ENCODE data around the gene PLEKHG5. TPM values are rescaled to one million over a fixed set of nuclear protein-coding genes. Genes with fewer than 3 reads are reported as not detected.

PLEKHG5 gene
- polyA plus RNA-seq, 2 of the 4 experiments (the other 2 are of a cell fraction) = 0.84 to 3.1 TPM

GRCh38 chr1:6418668-6419396 lies 72.6 kb downstream of the PLEKHG5 start:
- FAIRE-seq (no peak), ATAC-seq (peak in 1 of 2 experiments; percentile 5; a peak in 1 of 6 replicates), DNase-seq (ENCODE audit: low read depth in 1 of 2, low spot score in 1 of 2) (no peak)
- H3K27ac ChIP-seq = peak overlapping the region; percentile 57 to 82; a peak in 4 of 6 replicates
- ChIA-PET POLR2A (no interaction called here), CTCF (interaction anchor here (1.4 to 6.8 kb wide), 6 partner anchors 8 to 171 kb away, joined by 3 to 96 read pairs (median 12); no protein-coding TSS in a partner anchor)
- peak overlapping the region; percentile 98 for H3K4me2 ChIP-seq
- H3K4me1 ChIP-seq = peaks cover 32% of the 10 kb centered on the region
- TF ChIP-seq E2F6 (IDR thresholded peaks at IDR 0.05; ENCODE audit: borderline replicate concordance, low read depth) = 0 out of 2 replicates have a peak, but pooled peaks have one; percentile 42
- no peak for TF ChIP-seq RNF2 (IDR thresholded peaks at IDR 0.05; ENCODE audit: borderline replicate concordance, low read depth)
- no peaks in the 10 kb centered on the region for H3K9me3 ChIP-seq
- peak overlapping the region; percentile 52 for H3K4me3 ChIP-seq
- WGBS (ENCODE audit: missing lambda C conversion rate) = 13% methylated on average over 3 of the region's 69 CpGs

- no peak for DNase-seq (ENCODE audit: low read depth in 1 of 2, low spot score in 1 of 2)
- Histone ChIP-seq H3K27ac (no peak overlapping the region), H3K4me2 (no peak overlapping the region), H3K4me1 (peaks cover 32% of the 10 kb centered on the region), H3K4me3 (no peak overlapping the region), H3K9me3 (no peaks in the 10 kb centered on the region)
- no peak for ATAC-seq
- ChIA-PET CTCF (interaction anchor here (1.4 to 6.8 kb wide), 6 partner anchors 8 to 171 kb away, joined by 3 to 96 read pairs (median 12); no protein-coding TSS in a partner anchor), POLR2A (no interaction called here)
- 73% methylated on average over 6 of the region's 8 CpGs for WGBS (ENCODE audit: missing lambda C conversion rate)
- no peak for TF ChIP-seq POLR2AphosphoS2 (conservative IDR thresholded peaks at IDR 0.05; ENCODE audit: low read length)
- no peak for TF ChIP-seq PHF8 (IDR thresholded peaks at IDR 0.05; ENCODE audit: borderline replicate concordance, low read depth)
- TF ChIP-seq CHD4 (IDR thresholded peaks at IDR 0.05; ENCODE audit: borderline replicate concordance) = no peak
- no peak for TF ChIP-seq CHD2 (IDR thresholded peaks at IDR 0.05; ENCODE audit: low read length, partially characterized antibody)
- TF ChIP-seq HOXB13 (CRISPR knock-in tag; IDR thresholded peaks at IDR 0.05; ENCODE audit: low read depth) = no peak
- no peak for TF ChIP-seq KDM5A (IDR thresholded peaks at IDR 0.05)
- no peak for TF ChIP-seq EP300 (IDR thresholded peaks at IDR 0.05)
- no peak for TF ChIP-seq FOXS1 (CRISPR knock-in tag; IDR thresholded peaks at IDR 0.05)
- TF ChIP-seq ZC3H11A (IDR thresholded peaks at IDR 0.05) = no peak
- TF ChIP-seq EHMT2 (IDR thresholded peaks at IDR 0.05; ENCODE audit: low read depth) = no peak
- TF ChIP-seq REST (IDR thresholded peaks at IDR 0.05) = no peak
- no peak for TF ChIP-seq ZNF302 (CRISPR knock-in tag; IDR thresholded peaks at IDR 0.05)
- TF ChIP-seq TP53 (CRISPR knock-in tag; IDR thresholded peaks at IDR 0.05) = no peak
- no peak for TF ChIP-seq ZSCAN20 (CRISPR knock-in tag; IDR thresholded peaks at IDR 0.05)
- no peak for TF ChIP-seq ELK1 (IDR thresholded peaks at IDR 0.05; ENCODE audit: low read depth, low read length)
- TF ChIP-seq MAFK (IDR thresholded peaks at IDR 0.05; ENCODE audit: partially characterized antibody) = no peak
- TF ChIP-seq SMC3 (IDR thresholded peaks at IDR 0.05) = no peak
- TF ChIP-seq MYC (IDR thresholded peaks at IDR 0.05; ENCODE audit: borderline replicate concordance, low read length) = no peak
- no peak for FAIRE-seq
Measured at GRCh38 chr1:6417961-6418667, 73.4 kb downstream of the PLEKHG5 start.

Small RNA genes lying within 50 kb of the gene (small RNA-seq; reads per million reads assigned to genes)
- gene MIR4252 (0 reads per million in 6 experiments), gene RNU6-731P (0 reads per million in 6 experiments)

Other genes starting within 250 kb of the PLEKHG5 start
- not detected in 2 replicates for gene HES3, start 247.5 kb downstream of the PLEKHG5 start, polyA plus RNA-seq (2011; rRNA removed)
- gene HES3, start 247.5 kb downstream of the PLEKHG5 start, polyA plus RNA-seq (2017; fragmentation: RNase III; extraction: RNeasy Plus Mini Kit Qiagen cat#74134 plus additional on column Dnase treatment) = not detected in 3 replicates
- gene GPR153, start 230.6 kb downstream of the PLEKHG5 start, polyA plus RNA-seq (2011; rRNA removed) = 0.56 and 0.81 TPM in 2 replicates
- 1.1 to 1.5 TPM (median 1.4 TPM) in 3 replicates for gene GPR153, start 230.6 kb downstream of the PLEKHG5 start, polyA plus RNA-seq (2017; fragmentation: RNase III; extraction: RNeasy Plus Mini Kit Qiagen cat#74134 plus additional on column Dnase treatment)
- 49.6 and 50.9 TPM in 2 replicates for gene ACOT7, start 97.9 kb downstream of the PLEKHG5 start, polyA plus RNA-seq (2011; rRNA removed)
- gene ACOT7, start 97.9 kb downstream of the PLEKHG5 start, polyA plus RNA-seq (2017; fragmentation: RNase III; extraction: RNeasy Plus Mini Kit Qiagen cat#74134 plus additional on column Dnase treatment) = 46.1 to 53.6 TPM (median 48.0 TPM) in 3 replicates
- gene HES2, start 71.7 kb downstream of the PLEKHG5 start, polyA plus RNA-seq (2011; rRNA removed) = 1.8 and 2.0 TPM in 2 replicates
- 0.75 to 1.3 TPM (median 0.79 TPM) in 3 replicates for gene HES2, start 71.7 kb downstream of the PLEKHG5 start, polyA plus RNA-seq (2017; fragmentation: RNase III; extraction: RNeasy Plus Mini Kit Qiagen cat#74134 plus additional on column Dnase treatment)
- 0.13 and 0.22 TPM in 2 replicates for gene ESPN, start 66.9 kb downstream of the PLEKHG5 start, polyA plus RNA-seq (2011; rRNA removed)
- 0.17 to 0.28 TPM (median 0.18 TPM) in 3 replicates for gene ESPN, start 66.9 kb downstream of the PLEKHG5 start, polyA plus RNA-seq (2017; fragmentation: RNase III; extraction: RNeasy Plus Mini Kit Qiagen cat#74134 plus additional on column Dnase treatment)
- gene TNFRSF25, start 25.5 kb downstream of the PLEKHG5 start, polyA plus RNA-seq (2011; rRNA removed) = 0.65 and 0.85 TPM in 2 replicates
- 3.0 to 4.5 TPM (median 3.4 TPM) in 3 replicates for gene TNFRSF25, start 25.5 kb downstream of the PLEKHG5 start, polyA plus RNA-seq (2017; fragmentation: RNase III; extraction: RNeasy Plus Mini Kit Qiagen cat#74134 plus additional on column Dnase treatment)
- gene NOL9, start 62.8 kb upstream of the PLEKHG5 start, polyA plus RNA-seq (2011; rRNA removed) = 19.0 and 19.3 TPM in 2 replicates
- gene NOL9, start 62.8 kb upstream of the PLEKHG5 start, polyA plus RNA-seq (2017; fragmentation: RNase III; extraction: RNeasy Plus Mini Kit Qiagen cat#74134 plus additional on column Dnase treatment) = 4.4 to 6.4 TPM (median 4.8 TPM) in 3 replicates
- not detected in 2 replicates for gene TAS1R1, start 63.6 kb upstream of the PLEKHG5 start, polyA plus RNA-seq (2011; rRNA removed)
- 0.04 TPM in 1 of 3 replicates, not detected in the others for gene TAS1R1, start 63.6 kb upstream of the PLEKHG5 start, polyA plus RNA-seq (2017; fragmentation: RNase III; extraction: RNeasy Plus Mini Kit Qiagen cat#74134 plus additional on column Dnase treatment)
- gene ZBTB48, start 88.3 kb upstream of the PLEKHG5 start, polyA plus RNA-seq (2011; rRNA removed) = 5.8 and 8.0 TPM in 2 replicates
- 11.3 to 13.4 TPM (median 13.1 TPM) in 3 replicates for gene ZBTB48, start 88.3 kb upstream of the PLEKHG5 start, polyA plus RNA-seq (2017; fragmentation: RNase III; extraction: RNeasy Plus Mini Kit Qiagen cat#74134 plus additional on column Dnase treatment)
- gene KLHL21, start 111.2 kb upstream of the PLEKHG5 start, polyA plus RNA-seq (2011; rRNA removed) = 3.3 and 3.5 TPM in 2 replicates
- 9.2 to 10.5 TPM (median 10.2 TPM) in 3 replicates for gene KLHL21, start 111.2 kb upstream of the PLEKHG5 start, polyA plus RNA-seq (2017; fragmentation: RNase III; extraction: RNeasy Plus Mini Kit Qiagen cat#74134 plus additional on column Dnase treatment)
- 4.3 TPM in 2 replicates for gene PHF13, start 122.1 kb upstream of the PLEKHG5 start, polyA plus RNA-seq (2011; rRNA removed)
- 8.9 to 10.5 TPM (median 10.4 TPM) in 3 replicates for gene PHF13, start 122.1 kb upstream of the PLEKHG5 start, polyA plus RNA-seq (2017; fragmentation: RNase III; extraction: RNeasy Plus Mini Kit Qiagen cat#74134 plus additional on column Dnase treatment)
- gene THAP3, start 133.2 kb upstream of the PLEKHG5 start, polyA plus RNA-seq (2011; rRNA removed) = 6.5 and 7.2 TPM in 2 replicates
- 10.8 to 12.5 TPM (median 12.0 TPM) in 3 replicates for gene THAP3, start 133.2 kb upstream of the PLEKHG5 start, polyA plus RNA-seq (2017; fragmentation: RNase III; extraction: RNeasy Plus Mini Kit Qiagen cat#74134 plus additional on column Dnase treatment)
- gene DNAJC11, start 210.1 kb upstream of the PLEKHG5 start, polyA plus RNA-seq (2011; rRNA removed) = 29.9 and 35.7 TPM in 2 replicates
- gene DNAJC11, start 210.1 kb upstream of the PLEKHG5 start, polyA plus RNA-seq (2017; fragmentation: RNase III; extraction: RNeasy Plus Mini Kit Qiagen cat#74134 plus additional on column Dnase treatment) = 48.5 to 56.0 TPM (median 50.0 TPM) in 3 replicates